HEK293 (cell line): Measurements from ENCODE around the gene EPS8.

Experiments
- AEBP2 ChIP-seq: fragments of 450-650 bp; formaldehyde crosslinking; IDR thresholded peaks from 2 replicates; pipeline ENCODE4 v1.5.1; 2016; ENCODE audit warnings: missing biosample characterization, missing genetic modification characterization, borderline replicate concordance
- ATF2 ChIP-seq: fragments of 450-650 bp; formaldehyde crosslinking; IDR thresholded peaks from 2 replicates; pipeline ENCODE4 v1.5.1; 2016; ENCODE audit warnings: missing biosample characterization, missing genetic modification characterization, low read depth
- BCL11A ChIP-seq: fragments of 450-650 bp; formaldehyde crosslinking; IDR thresholded peaks from 2 replicates; pipeline ENCODE4 v1.5.1; 2016; ENCODE audit warnings: low read depth, missing biosample characterization, missing genetic modification characterization
- CTCF ChIP-seq: fragments of 450-650 bp; formaldehyde crosslinking; IDR thresholded peaks from 2 replicates; pipeline ENCODE4 v1.5.1; 2016; ENCODE audit warnings: missing biosample characterization, missing genetic modification characterization
- KLF10 ChIP-seq: fragments of 450-650 bp; IDR thresholded peaks from 2 replicates; pipeline ENCODE4 v1.5.1; 2018; ENCODE audit warnings: missing biosample characterization, mild to moderate bottlenecking, missing genetic modification characterization
- YY1 ChIP-seq: fragments of 450-650 bp; formaldehyde crosslinking; IDR thresholded peaks from 2 replicates; pipeline ENCODE4 v1.5.1; 2018; ENCODE audit warnings: missing biosample characterization, missing genetic modification characterization
- ZBTB21 ChIP-seq: fragments of 450-650 bp; formaldehyde crosslinking; IDR thresholded peaks from 2 replicates; pipeline ENCODE4 v1.5.1; 2017; ENCODE audit warnings: missing biosample characterization, missing genetic modification characterization
- ZBTB7A ChIP-seq: fragments of 450-650 bp; formaldehyde crosslinking; IDR thresholded peaks from 2 replicates; pipeline ENCODE4 v1.5.1; 2016; ENCODE audit warnings: low read depth, missing biosample characterization, missing genetic modification characterization
- ZNF23 ChIP-seq: fragments of 450-650 bp; formaldehyde crosslinking; IDR thresholded peaks from 2 replicates; pipeline ENCODE4 v1.5.1; 2016; ENCODE audit warnings: missing biosample characterization, missing genetic modification characterization, borderline replicate concordance
- ZNF449 ChIP-seq: fragments of 450-650 bp; formaldehyde crosslinking; IDR thresholded peaks from 2 replicates; pipeline ENCODE4 v1.5.1; 2017; ENCODE audit warnings: missing biosample characterization, mild to moderate bottlenecking, missing genetic modification characterization, moderate library complexity
- ZNF510 ChIP-seq: fragments of 450-650 bp; formaldehyde crosslinking; IDR thresholded peaks from 2 replicates; pipeline ENCODE4 v1.5.1; 2018; ENCODE audit warnings: mild to moderate bottlenecking, missing genetic modification characterization, missing biosample characterization; ENCODE audit not compliant: insufficient replicate concordance
- ZNF747 ChIP-seq: fragments of 450-650 bp; formaldehyde crosslinking; IDR thresholded peaks from 2 replicates; pipeline ENCODE4 v1.5.1; 2016; ENCODE audit warnings: missing biosample characterization, missing genetic modification characterization

- TF ChIP-seq ZNF449, result no peak
- TF ChIP-seq ATF2 (tag by site-specific recombination), result no peak
- TF ChIP-seq ZNF23 (tag by site-specific recombination), result no peak
- TF ChIP-seq ZBTB21 (tag by site-specific recombination), result no peak
- no peak for TF ChIP-seq ZBTB7A (tag by site-specific recombination)
- no peak for TF ChIP-seq KLF10 (tag by site-specific recombination)
- no peak for TF ChIP-seq ZNF510 (tag by site-specific recombination)
- no peak for TF ChIP-seq CTCF
- no peak for TF ChIP-seq ZNF747 (tag by site-specific recombination)
- no peak for TF ChIP-seq AEBP2 (tag by site-specific recombination)
- no peak for TF ChIP-seq YY1 (tag by site-specific recombination)
- no peak for TF ChIP-seq BCL11A
Observed at GRCh38 chr12:15733136-15733535, 56.1 kb downstream of the EPS8 start.
